Osteoblast (primary cell): ENCODE results near the gene CHKA. TPM values are rescaled to one million over a fixed set of nuclear protein-coding genes. Genes with fewer than 3 reads are reported as not detected.

Experiments
- DNase-seq: peaks from one replicate; pipeline ENCODE4 v3.0.0; 2011; ENCODE audit warnings: low spot score, mixed read lengths; ENCODE audit not compliant: insufficient read length; ENCODE audit errors: missing footprints
- H2AFZ ChIP-seq: 2 replicates; pipeline ENCODE4 v1.6.0; 2011; ENCODE audit warnings: mild to moderate bottlenecking, low read length
- H3K27ac ChIP-seq: 2 replicates; pipeline ENCODE4 v1.5.1; 2011; ENCODE audit warnings: mild to moderate bottlenecking, low read depth, low read length, moderate library complexity
- H3K27me3 ChIP-seq: 2 replicates; pipeline ENCODE4 v1.6.0; 2012; ENCODE audit warnings: mild to moderate bottlenecking, control low read depth, inconsistent platforms, low read length, moderate library complexity; ENCODE audit not compliant: insufficient read depth
- H3K36me3 ChIP-seq: 2 replicates; pipeline ENCODE4 v1.5.1; 2011; ENCODE audit warnings: mild to moderate bottlenecking, low read length, control low read depth, moderate library complexity; ENCODE audit not compliant: insufficient read depth
- H3K4me1 ChIP-seq: 2 replicates; pipeline ENCODE4 v1.5.1; 2011; ENCODE audit warnings: mild to moderate bottlenecking, low read length, control low read depth, moderate library complexity; ENCODE audit not compliant: insufficient read depth
- H3K4me2 ChIP-seq: 2 replicates; pipeline ENCODE4 v1.6.0; 2011; ENCODE audit warnings: mild to moderate bottlenecking, low read length; ENCODE audit not compliant: insufficient read depth
- H3K4me3 ChIP-seq: fragments of 200-600 bp; sonication (generic); 3 replicates; pipeline ENCODE4 v1.5.1; 2012; ENCODE audit warnings: mild to moderate bottlenecking, low read length, inconsistent platforms; ENCODE audit not compliant: insufficient read depth
- H3K79me2 ChIP-seq: 2 replicates; pipeline ENCODE4 v1.6.0; 2012; ENCODE audit warnings: mild to moderate bottlenecking, low read length, control low read depth, inconsistent platforms; ENCODE audit not compliant: insufficient read depth
- H3K9me3 ChIP-seq: 2 replicates; pipeline ENCODE4 v1.5.1; 2011; ENCODE audit warnings: low read depth, low read length, control low read depth
- H4K20me1 ChIP-seq: 2 replicates; pipeline ENCODE4 v1.6.0; 2012; ENCODE audit warnings: mild to moderate bottlenecking, low read length, control low read depth; ENCODE audit not compliant: insufficient read depth
- CTCF ChIP-seq: IDR thresholded peaks from 2 replicates; pipeline ENCODE4 v1.5.1; 2011; ENCODE audit warnings: mild to moderate bottlenecking, low read depth, low read length, moderate library complexity; ENCODE audit errors: extremely low read depth
- total RNA-seq: library from RNA; depleted of rRNA; stranded (reverse); fragments of >200 nt; gene quantifications from 2 replicates; pipeline ENCODE4 v1.2.3, GENCODE V29; 2012

Gene CHKA
- total RNA-seq, 1 donor: 29.0 TPM

DNA sequence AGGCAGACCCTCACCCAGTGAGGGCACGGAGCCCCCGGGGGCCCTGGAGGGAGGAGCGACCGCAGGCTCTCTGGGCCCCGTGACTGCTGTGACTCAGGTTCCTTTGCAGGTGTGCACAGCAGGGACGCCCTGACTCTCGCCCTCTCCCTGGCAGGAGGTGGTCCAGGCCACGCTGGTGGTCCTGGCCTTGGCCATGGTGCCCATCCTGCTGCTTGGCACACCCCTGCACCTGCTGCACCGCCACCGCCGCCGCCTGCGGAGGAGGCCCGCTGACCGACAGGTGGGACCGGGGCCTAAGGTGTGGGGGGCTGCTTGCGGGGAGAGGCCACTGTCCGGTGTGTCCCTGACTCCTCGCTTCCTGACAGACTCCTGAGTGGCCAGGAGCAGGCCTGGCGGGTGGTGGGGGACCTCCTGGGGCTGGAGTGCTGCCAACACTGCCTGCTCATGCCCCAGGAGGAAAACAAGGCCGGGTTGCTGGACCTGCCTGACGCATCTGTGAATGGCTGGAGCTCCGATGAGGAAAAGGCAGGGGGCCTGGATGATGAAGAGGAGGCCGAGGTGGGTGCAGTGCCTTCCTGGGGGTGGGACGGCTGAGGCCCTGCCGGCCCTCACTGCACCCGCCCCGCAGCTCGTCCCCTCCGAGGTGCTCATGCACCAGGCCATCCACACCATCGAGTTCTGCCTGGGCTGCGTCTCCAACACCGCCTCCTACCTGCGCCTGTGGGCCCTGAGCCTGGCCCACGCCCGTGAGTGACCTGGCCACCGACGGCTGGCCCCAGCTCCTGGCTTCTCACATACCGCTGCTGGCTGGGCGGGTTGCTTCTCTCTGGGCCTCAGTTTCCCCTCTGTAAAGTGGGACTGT is 71.4 kb downstream of the CHKA start:
- peak; percentile 89 for DNase-seq
- no peaks in the 10 kb centered on the region for H3K79me2 ChIP-seq
- H4K20me1 ChIP-seq: no peaks in the 10 kb centered on the region
- H3K4me3 ChIP-seq: no peak overlapping the region
- no peak overlapping the region for H3K27ac ChIP-seq
- TF ChIP-seq CTCF: no peak
- H3K4me1 ChIP-seq: no peaks in the 10 kb centered on the region
- H2AFZ ChIP-seq: no peak overlapping the region
- no peaks in the 10 kb centered on the region for H3K27me3 ChIP-seq
- no peak overlapping the region for H3K4me2 ChIP-seq
- no peaks in the 10 kb centered on the region for H3K9me3 ChIP-seq
- peaks cover 47% of the 10 kb centered on the region for H3K36me3 ChIP-seq

GRCh38 chr11:68048681-68049508 is 72.3 kb downstream of the CHKA start:
- Histone ChIP-seq H3K4me2 (no peak overlapping the region), H4K20me1 (no peaks in the 10 kb centered on the region), H3K4me1 (no peaks in the 10 kb centered on the region), H2AFZ (no peak overlapping the region), H3K27me3 (no peaks in the 10 kb centered on the region), H3K79me2 (no peaks in the 10 kb centered on the region), H3K9me3 (no peaks in the 10 kb centered on the region), H3K36me3 (peaks cover 55% of the 10 kb centered on the region), H3K27ac (no peak overlapping the region), H3K4me3 (no peak overlapping the region)
- no peak for TF ChIP-seq CTCF
- DNase-seq: peak; percentile 86

GRCh38 chr11:68047437-68048290 is 73.5 kb downstream of the CHKA start:
- H4K20me1 ChIP-seq: no peaks in the 10 kb centered on the region
- no peaks in the 10 kb centered on the region for H3K9me3 ChIP-seq
- H3K4me2 ChIP-seq: no peak overlapping the region
- DNase-seq: peak; percentile 75
- TF ChIP-seq CTCF: no peak
- H3K27me3 ChIP-seq: no peaks in the 10 kb centered on the region
- no peaks in the 10 kb centered on the region for H3K4me1 ChIP-seq
- no peak overlapping the region for H3K27ac ChIP-seq
- H3K4me3 ChIP-seq: no peak overlapping the region
- no peaks in the 10 kb centered on the region for H3K79me2 ChIP-seq
- H2AFZ ChIP-seq: no peak overlapping the region
- peaks cover 55% of the 10 kb centered on the region for H3K36me3 ChIP-seq
